ENCODE data around the gene ZGPAT. TPM values are rescaled to one million over a fixed set of nuclear protein-coding genes. Genes with fewer than 3 reads are reported as not detected.

ZGPAT gene
- total and polyA plus RNA-seq, 2 of the 13 experiments (the other 11 are each of a cell fraction or from before 2014, with no cell fraction given): 23.0 to 41.9 TPM

DNA sequence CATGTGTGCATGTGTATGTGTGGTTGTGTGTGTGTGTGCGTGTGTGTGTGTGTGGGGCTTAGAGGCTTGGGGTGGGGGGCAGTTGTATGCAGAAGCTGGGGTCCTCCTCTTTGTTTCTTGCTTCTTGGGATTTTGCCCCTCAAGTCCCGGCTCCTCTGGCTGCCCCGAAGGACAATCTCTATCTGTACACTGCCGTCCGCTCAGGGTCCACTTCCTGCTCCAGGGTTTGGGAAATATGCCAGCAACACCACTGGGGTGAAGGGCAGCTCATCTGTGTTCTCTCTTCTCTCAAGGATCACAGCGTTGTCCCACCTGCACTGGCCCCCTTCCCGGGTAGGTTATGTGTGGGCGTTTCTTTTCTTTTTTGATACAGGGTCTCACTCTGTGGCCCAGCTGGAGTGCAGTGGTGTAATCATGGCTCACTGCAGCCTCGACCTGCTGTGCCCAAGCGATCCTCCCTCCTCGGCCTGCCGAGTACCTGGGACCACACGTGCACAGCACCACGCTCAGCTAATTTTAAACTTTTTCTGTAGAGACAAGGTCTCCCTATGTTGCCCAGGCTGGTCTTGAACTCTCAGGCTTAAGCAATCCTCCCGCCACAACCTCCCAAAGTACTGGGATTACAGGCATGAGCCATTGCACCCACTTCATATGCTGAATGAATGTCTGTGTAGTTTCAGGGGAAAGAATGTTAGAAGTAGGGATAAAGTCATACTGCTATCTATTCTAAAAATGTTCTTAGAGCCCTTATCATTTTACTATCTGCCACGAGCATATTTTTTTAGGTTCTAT, 57.4 kb downstream of the ZGPAT start (continued):
- TF ChIP-seq SRY (CRISPR knock-in tag; IDR thresholded peaks at IDR 0.05) (0 out of 2 replicates have a peak, but pooled peaks have one; percentile 40), ZNF468 (CRISPR knock-in tag; IDR thresholded peaks at IDR 0.05) (no peak), TFAP4 (IDR thresholded peaks at IDR 0.05; ENCODE audit: borderline replicate concordance, low read depth) (peak; percentile 59; the same call in 1 of the 2 replicates), PITX1 (CRISPR knock-in tag; IDR thresholded peaks at IDR 0.05) (peak; percentile 73), ZBED4 (CRISPR knock-in tag; IDR thresholded peaks at IDR 0.05; ENCODE audit: borderline replicate concordance) (0 out of 2 replicates have a peak, but pooled peaks have one; percentile 26), HIC2 (CRISPR knock-in tag; IDR thresholded peaks at IDR 0.05; ENCODE audit: low read depth) (peak; percentile 63; the same call in 1 of the 2 replicates), NFKBIZ (CRISPR knock-in tag; IDR thresholded peaks at IDR 0.05) (no peak), RFXAP (CRISPR knock-in tag; IDR thresholded peaks at IDR 0.05; ENCODE audit: borderline replicate concordance) (peak; percentile 38; the same call in 1 of the 2 replicates), ZNF333 (CRISPR knock-in tag; IDR thresholded peaks at IDR 0.05; ENCODE audit: borderline replicate concordance) (no peak), MED1 (CRISPR knock-in tag; IDR thresholded peaks at IDR 0.05) (peak; percentile 78), ATF7 (IDR thresholded peaks at IDR 0.05) (no peak), ATF7 (CRISPR knock-in tag; IDR thresholded peaks at IDR 0.05) (no peak), LCORL (IDR thresholded peaks at IDR 0.05) (no peak), LCORL (CRISPR knock-in tag; IDR thresholded peaks at IDR 0.05) (peak; percentile 85), NR2F6 (IDR thresholded peaks at IDR 0.05) (peak; percentile 28; the same call in 1 of the 2 replicates), NR2F6 (CRISPR knock-in tag; IDR thresholded peaks at IDR 0.05) (no peak)
- TF ChIP-seq, protein P1, sequence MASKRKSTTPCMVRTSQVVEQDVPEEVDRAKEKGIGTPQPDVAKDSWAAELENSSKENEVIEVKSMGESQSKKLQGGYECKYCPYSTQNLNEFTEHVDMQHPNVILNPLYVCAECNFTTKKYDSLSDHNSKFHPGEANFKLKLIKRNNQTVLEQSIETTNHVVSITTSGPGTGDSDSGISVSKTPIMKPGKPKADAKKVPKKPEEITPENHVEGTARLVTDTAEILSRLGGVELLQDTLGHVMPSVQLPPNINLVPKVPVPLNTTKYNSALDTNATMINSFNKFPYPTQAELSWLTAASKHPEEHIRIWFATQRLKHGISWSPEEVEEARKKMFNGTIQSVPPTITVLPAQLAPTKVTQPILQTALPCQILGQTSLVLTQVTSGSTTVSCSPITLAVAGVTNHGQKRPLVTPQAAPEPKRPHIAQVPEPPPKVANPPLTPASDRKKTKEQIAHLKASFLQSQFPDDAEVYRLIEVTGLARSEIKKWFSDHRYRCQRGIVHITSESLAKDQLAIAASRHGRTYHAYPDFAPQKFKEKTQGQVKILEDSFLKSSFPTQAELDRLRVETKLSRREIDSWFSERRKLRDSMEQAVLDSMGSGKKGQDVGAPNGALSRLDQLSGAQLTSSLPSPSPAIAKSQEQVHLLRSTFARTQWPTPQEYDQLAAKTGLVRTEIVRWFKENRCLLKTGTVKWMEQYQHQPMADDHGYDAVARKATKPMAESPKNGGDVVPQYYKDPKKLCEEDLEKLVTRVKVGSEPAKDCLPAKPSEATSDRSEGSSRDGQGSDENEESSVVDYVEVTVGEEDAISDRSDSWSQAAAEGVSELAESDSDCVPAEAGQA (IDR thresholded peaks at IDR 0.05; ENCODE audit: low read depth): peak; percentile 40; the same call in 1 of the 2 replicates
- TF ChIP-seq, protein P1 (CRISPR knock-in tag; IDR thresholded peaks at IDR 0.05; ENCODE audit: borderline replicate concordance): no peak
